ENCODE results near the gene CERS5.
A peak's percentile ranks its signal among the peaks of the same experiment; 100 is the strongest.

CERS5 gene

GRCh38 chr12:50132505-50133135, 34.5 kb downstream of the CERS5 start:
- Histone ChIP-seq H3K9me3 (ENCODE audit: insufficient read depth, low read length) (no peaks in the 10 kb centered on the region), H3K9me2 (replicated peaks; ENCODE audit: insufficient read depth, low read length) (no peaks in the 10 kb centered on the region), H4K20me1 (ENCODE audit: low read depth, low read length) (no peaks in the 10 kb centered on the region), H3K27me3 (ENCODE audit: low read length) (no peaks in the 10 kb centered on the region), H3K27ac (ENCODE audit: low read depth, low read length) (no peak overlapping the region), H3K4me2 (ENCODE audit: low read depth, low read length, poor library complexity, severe bottlenecking) (no peak overlapping the region), H3K79me2 (ENCODE audit: insufficient read depth, low read length) (no peaks in the 10 kb centered on the region), H2AFZ (ENCODE audit: low read depth, low read length, severe bottlenecking) (no peak overlapping the region), H3K4me3 (ENCODE audit: insufficient read depth, low read length, poor library complexity, severe bottlenecking) (no peak overlapping the region), H3F3A (ENCODE audit: insufficient read depth) (no peaks in the 10 kb centered on the region), H3K36me3 (ENCODE audit: low read length) (0 out of 2 replicates have a peak, but pooled peaks cover 3% of the 10 kb centered on the region), H3K9ac (ENCODE audit: low read length) (no peak overlapping the region)
- TF ChIP-seq EZH2phosphoT487 (conservative IDR thresholded peaks at IDR 0.05; ENCODE audit: low read length), result no peak
- TF ChIP-seq, protein P1, sequence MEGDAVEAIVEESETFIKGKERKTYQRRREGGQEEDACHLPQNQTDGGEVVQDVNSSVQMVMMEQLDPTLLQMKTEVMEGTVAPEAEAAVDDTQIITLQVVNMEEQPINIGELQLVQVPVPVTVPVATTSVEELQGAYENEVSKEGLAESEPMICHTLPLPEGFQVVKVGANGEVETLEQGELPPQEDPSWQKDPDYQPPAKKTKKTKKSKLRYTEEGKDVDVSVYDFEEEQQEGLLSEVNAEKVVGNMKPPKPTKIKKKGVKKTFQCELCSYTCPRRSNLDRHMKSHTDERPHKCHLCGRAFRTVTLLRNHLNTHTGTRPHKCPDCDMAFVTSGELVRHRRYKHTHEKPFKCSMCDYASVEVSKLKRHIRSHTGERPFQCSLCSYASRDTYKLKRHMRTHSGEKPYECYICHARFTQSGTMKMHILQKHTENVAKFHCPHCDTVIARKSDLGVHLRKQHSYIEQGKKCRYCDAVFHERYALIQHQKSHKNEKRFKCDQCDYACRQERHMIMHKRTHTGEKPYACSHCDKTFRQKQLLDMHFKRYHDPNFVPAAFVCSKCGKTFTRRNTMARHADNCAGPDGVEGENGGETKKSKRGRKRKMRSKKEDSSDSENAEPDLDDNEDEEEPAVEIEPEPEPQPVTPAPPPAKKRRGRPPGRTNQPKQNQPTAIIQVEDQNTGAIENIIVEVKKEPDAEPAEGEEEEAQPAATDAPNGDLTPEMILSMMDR (IDR thresholded peaks at IDR 0.05; ENCODE audit: insufficient read depth, low read length, poor library complexity, severe bottlenecking), result peak; percentile 17

DNA sequence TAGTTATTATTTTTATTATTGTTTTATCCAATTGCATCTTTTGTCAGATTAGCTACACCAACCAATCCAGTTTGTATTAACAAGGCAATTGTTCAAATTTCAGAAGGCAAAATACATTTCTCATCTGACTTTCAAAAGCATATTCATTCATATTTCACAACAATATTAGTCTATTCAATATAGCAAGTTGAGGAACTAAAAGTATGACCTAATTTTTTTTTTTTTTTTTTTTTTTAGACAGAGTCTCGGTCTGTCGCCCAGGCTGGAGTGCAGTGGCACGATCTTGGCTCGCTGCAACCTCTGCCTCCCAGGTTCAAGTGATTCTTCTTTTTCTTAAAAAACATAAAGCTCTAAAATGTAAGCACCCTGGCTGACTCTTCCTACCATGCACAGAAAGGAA, 37.9 kb downstream of the CERS5 start:
- no peak overlapping the region for H3K4me3 ChIP-seq (ENCODE audit: insufficient read depth, low read length, poor library complexity, severe bottlenecking)
- no peaks in the 10 kb centered on the region for H3K27me3 ChIP-seq (ENCODE audit: low read length)
- H3K36me3 ChIP-seq (ENCODE audit: low read length), result 0 out of 2 replicates have a peak, but pooled peaks cover 3% of the 10 kb centered on the region
- H4K20me1 ChIP-seq (ENCODE audit: low read depth, low read length), result no peaks in the 10 kb centered on the region
- no peaks in the 10 kb centered on the region for H3F3A ChIP-seq (ENCODE audit: insufficient read depth)
- no peaks in the 10 kb centered on the region for H3K79me2 ChIP-seq (ENCODE audit: insufficient read depth, low read length)
- H3K9me3 ChIP-seq (ENCODE audit: insufficient read depth, low read length), result no peaks in the 10 kb centered on the region
- TF ChIP-seq EZH2phosphoT487 (conservative IDR thresholded peaks at IDR 0.05; ENCODE audit: low read length), result no peak
- TF ChIP-seq, protein P1 (IDR thresholded peaks at IDR 0.05; ENCODE audit: insufficient read depth, low read length, poor library complexity, severe bottlenecking), result no peak
- no peak overlapping the region for H3K27ac ChIP-seq (ENCODE audit: low read depth, low read length)
- H2AFZ ChIP-seq (ENCODE audit: low read depth, low read length, severe bottlenecking), result no peak overlapping the region
- H3K9ac ChIP-seq (ENCODE audit: low read length), result no peak overlapping the region
- H3K9me2 ChIP-seq (replicated peaks; ENCODE audit: insufficient read depth, low read length), result no peaks in the 10 kb centered on the region
- H3K4me2 ChIP-seq (ENCODE audit: low read depth, low read length, poor library complexity, severe bottlenecking), result no peak overlapping the region

DNA sequence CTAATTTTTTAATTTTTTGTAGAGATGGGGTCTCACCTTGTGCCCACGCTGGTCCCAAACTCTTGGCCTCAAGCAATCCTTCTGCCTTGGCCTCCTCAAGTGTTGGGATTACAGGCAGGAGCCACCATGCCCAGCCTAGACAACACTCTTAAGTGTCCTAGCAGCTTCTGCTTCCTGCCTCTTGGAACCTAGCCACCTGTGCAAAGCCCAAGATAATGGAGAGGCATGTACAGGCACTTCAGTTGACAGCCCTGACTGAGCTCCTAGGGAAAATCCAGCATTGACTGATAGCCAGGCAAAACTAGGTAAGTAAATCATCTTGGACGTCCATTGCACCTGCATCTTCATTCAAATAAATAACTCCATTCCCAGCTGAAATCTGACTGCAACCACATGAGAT, 39.6 kb downstream of the CERS5 start:
- Histone ChIP-seq H4K20me1 (ENCODE audit: low read depth, low read length) (no peaks in the 10 kb centered on the region), H3K4me3 (ENCODE audit: insufficient read depth, low read length, poor library complexity, severe bottlenecking) (no peak overlapping the region), H3K27ac (ENCODE audit: low read depth, low read length) (no peak overlapping the region), H3K9me3 (ENCODE audit: insufficient read depth, low read length) (no peaks in the 10 kb centered on the region), H3K4me2 (ENCODE audit: low read depth, low read length, poor library complexity, severe bottlenecking) (no peak overlapping the region), H3F3A (ENCODE audit: insufficient read depth) (no peaks in the 10 kb centered on the region), H3K27me3 (ENCODE audit: low read length) (no peaks in the 10 kb centered on the region), H3K36me3 (ENCODE audit: low read length) (0 out of 2 replicates have a peak, but pooled peaks cover 3% of the 10 kb centered on the region), H3K9me2 (replicated peaks; ENCODE audit: insufficient read depth, low read length) (no peaks in the 10 kb centered on the region), H2AFZ (ENCODE audit: low read depth, low read length, severe bottlenecking) (no peak overlapping the region), H3K79me2 (ENCODE audit: insufficient read depth, low read length) (no peaks in the 10 kb centered on the region), H3K9ac (ENCODE audit: low read length) (no peak overlapping the region)
- TF ChIP-seq EZH2phosphoT487 (conservative IDR thresholded peaks at IDR 0.05; ENCODE audit: low read length), result no peak
- TF ChIP-seq, protein P1 (IDR thresholded peaks at IDR 0.05; ENCODE audit: insufficient read depth, low read length, poor library complexity, severe bottlenecking), result no peak

Data from SU-DHL-6 (cell line).